Activated T-helper 1 cell treated with anti-CD3 and anti-CD28 coated beads, Interleukin-12 subunit alpha, Interleukin-12 subunit beta, Interleukin-2, Interleukin-4 antibody, amounts not matched to agents 30 ng/mL and 10 ng/mL and 1 ng/mL, durations not matched to agents 14 hours and 24 hours and 36 hours (primary cell): ENCODE results near the gene CCDC187. TPM values are rescaled to one million over a fixed set of nuclear protein-coding genes. Genes with fewer than 3 reads are reported as not detected.

Experiments
- DNase-seq: peaks from one replicate; pipeline ENCODE4 v3.0.0; 2021; ENCODE audit warnings: low spot score
- H3K27ac Mint-ChIP-seq: one replicate; pipeline ENCODE4 v1.8.0; 2021; ENCODE audit warnings: mild to moderate bottlenecking, mixed read lengths
- H3K27me3 Mint-ChIP-seq: one replicate; pipeline ENCODE4 v1.8.0; 2022; ENCODE audit warnings: mild to moderate bottlenecking, moderate library complexity, mixed read lengths; ENCODE audit not compliant: insufficient read depth
- H3K36me3 Mint-ChIP-seq: one replicate; pipeline ENCODE4 v1.8.0; 2021; ENCODE audit warnings: low read depth, mixed read lengths
- H3K4me1 Mint-ChIP-seq: one replicate; pipeline ENCODE4 v1.8.0; 2021; ENCODE audit warnings: low read depth, mixed read lengths
- H3K4me3 Mint-ChIP-seq: one replicate; pipeline ENCODE4 v1.8.0; 2021; ENCODE audit warnings: mild to moderate bottlenecking, moderate library complexity, mixed read lengths
- H3K9me3 Mint-ChIP-seq: one replicate; pipeline ENCODE4 v1.8.0; 2021; ENCODE audit warnings: mixed read lengths
- intact Hi-C: fragments of 100-400 bp; cut with micrococcal nuclease; formaldehyde crosslinking; loops from one replicate; pipeline ENCODE4 v1.15.1; 2024
- total RNA-seq: library from RNA; stranded (reverse); gene quantifications from 2 replicates; pipeline ENCODE4 v1.2.3, GENCODE V29; 2022

CCDC187 gene
- total RNA-seq, 1 donor from 2014 or later: not detected

DNA sequence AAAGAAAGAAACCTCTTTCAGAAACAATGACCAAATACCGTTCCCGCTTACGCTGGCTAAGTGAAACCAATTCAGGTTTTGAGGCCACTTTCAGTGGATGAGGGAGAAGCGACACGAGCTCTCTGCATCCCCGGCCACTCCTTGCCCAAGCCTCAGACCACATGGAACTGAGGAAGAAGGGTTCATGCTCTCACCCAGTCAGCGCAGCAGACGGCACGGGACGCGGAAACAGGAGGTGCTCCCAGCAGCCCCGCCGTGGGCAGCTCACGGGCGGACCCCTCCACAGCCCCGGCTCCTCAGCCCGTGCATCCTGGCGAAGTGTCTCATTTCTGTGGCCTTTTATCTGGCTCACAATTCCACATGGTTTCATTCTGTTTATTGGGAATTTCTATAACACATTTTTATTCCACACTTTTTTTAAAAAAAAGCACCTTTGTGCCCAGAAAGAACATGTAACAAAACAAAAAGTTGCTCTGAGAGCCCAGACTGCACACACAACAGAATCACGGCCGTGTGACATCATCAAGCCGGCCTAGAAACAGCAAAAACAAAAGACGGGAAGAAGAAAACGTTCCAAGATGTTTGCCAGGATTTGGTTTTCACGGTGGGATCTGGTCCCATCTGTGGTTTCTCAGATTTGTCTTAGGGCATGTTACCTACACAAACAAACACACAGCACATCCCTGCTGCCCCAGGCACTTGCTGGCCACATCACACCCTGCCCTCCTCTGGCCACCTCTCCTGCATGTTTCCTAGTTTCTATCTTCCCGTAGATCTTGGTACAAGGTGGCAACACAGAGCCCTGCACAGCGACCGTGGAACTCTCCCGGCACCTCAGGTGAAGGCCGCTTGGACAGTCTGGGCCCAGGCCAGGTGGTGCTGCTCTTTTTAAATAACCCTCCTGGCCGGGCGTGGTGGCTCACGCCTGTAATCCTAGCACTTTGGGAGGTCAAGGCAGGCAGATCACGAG is 74.5 kb downstream of the CCDC187 start:
- Mint-ChIP-seq H3K4me3 (no peak overlapping the region), H3K27ac (no peak overlapping the region), H3K27me3 (no peaks in the 10 kb centered on the region), H3K36me3 (peaks cover 19% of the 10 kb centered on the region), H3K9me3 (no peaks in the 10 kb centered on the region), H3K4me1 (peaks cover 56% of the 10 kb centered on the region)
- intact Hi-C loops: no loop called here
- DNase-seq: no peak

DNA sequence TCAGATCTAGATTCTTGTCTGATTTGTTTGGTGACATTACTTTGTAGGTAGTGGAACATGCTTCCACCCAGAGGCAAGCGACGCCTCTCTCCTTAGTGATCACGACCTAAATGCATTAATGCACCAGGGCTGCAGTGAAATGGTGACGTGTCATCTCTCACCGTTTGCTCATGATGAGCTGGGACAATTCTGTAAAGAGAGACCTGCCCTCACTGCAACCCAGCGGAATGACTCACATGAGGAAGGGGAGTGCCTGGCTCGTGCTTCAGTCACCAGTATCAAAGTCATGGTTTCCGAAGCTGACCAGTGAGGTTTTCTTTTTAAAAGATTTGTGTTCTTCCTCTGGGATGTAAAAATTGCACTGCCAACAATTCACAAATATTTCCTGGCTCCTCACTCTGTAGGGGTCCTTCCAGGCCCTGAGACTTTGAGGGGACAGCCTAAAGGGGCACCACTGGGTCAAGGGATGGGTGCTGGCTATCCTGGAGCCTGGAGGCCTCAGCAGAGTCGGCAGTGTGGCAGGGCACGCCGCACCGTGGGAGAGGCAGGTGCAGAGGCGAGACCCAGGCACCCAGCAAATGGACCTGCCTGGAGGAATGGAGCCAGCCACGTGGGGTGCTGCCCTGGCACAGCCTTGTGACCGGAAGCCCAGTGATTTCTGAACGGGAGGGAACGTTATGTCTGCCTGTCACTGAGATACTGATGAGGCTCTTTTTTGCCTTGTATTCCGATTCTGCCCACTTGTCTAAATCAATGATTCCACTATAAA is 75.6 kb downstream of the CCDC187 start:
- no peak for DNase-seq
- intact Hi-C loops: no loop called here
- H3K4me1 Mint-ChIP-seq: peaks cover 45% of the 10 kb centered on the region
- no peak overlapping the region for H3K4me3 Mint-ChIP-seq
- no peaks in the 10 kb centered on the region for H3K9me3 Mint-ChIP-seq
- H3K36me3 Mint-ChIP-seq: peaks cover 14% of the 10 kb centered on the region
- H3K27ac Mint-ChIP-seq: peak overlapping the region; percentile 6
- H3K27me3 Mint-ChIP-seq: no peaks in the 10 kb centered on the region

DNA sequence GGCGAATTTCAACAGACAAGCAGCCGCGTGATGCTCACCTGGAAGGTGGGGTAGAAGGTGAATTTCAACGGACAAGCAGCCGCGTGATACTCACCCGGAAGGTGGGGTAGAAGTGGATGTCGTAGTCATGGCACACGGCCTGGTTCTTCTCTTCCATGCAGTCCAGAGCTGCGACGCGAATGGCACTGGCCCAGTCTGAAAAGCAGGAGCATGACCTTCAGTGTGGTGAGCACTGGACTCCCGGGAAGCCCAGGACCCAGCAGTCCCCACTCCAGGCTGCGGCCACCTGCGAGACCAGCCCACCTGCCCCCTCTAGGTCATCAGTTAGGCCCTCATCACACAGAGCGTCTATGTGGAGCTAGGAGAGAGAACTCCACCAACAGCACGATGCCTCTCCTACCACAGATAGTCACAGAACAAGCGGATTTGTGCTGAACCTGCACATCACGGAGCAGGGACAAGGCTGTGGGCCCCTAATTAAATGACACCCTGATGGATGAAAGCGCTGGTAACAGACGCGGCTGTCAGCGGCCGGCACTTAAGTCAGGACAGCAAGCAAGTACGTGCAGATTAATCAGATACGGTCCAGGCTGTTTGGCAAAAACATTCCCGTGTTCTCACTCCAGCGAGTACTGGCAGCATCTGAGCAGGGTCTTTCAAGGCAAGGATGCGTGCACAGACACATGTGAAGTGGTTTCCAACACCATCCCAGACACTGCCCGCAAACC is 77.0 kb downstream of the CCDC187 start:
- DNase-seq: no peak
- peaks cover 34% of the 10 kb centered on the region for H3K4me1 Mint-ChIP-seq
- no peak overlapping the region for H3K27ac Mint-ChIP-seq
- H3K9me3 Mint-ChIP-seq: no peaks in the 10 kb centered on the region
- H3K4me3 Mint-ChIP-seq: no peak overlapping the region
- intact Hi-C loops: no loop called here
- H3K27me3 Mint-ChIP-seq: no peaks in the 10 kb centered on the region
- peaks cover 17% of the 10 kb centered on the region for H3K36me3 Mint-ChIP-seq

DNA sequence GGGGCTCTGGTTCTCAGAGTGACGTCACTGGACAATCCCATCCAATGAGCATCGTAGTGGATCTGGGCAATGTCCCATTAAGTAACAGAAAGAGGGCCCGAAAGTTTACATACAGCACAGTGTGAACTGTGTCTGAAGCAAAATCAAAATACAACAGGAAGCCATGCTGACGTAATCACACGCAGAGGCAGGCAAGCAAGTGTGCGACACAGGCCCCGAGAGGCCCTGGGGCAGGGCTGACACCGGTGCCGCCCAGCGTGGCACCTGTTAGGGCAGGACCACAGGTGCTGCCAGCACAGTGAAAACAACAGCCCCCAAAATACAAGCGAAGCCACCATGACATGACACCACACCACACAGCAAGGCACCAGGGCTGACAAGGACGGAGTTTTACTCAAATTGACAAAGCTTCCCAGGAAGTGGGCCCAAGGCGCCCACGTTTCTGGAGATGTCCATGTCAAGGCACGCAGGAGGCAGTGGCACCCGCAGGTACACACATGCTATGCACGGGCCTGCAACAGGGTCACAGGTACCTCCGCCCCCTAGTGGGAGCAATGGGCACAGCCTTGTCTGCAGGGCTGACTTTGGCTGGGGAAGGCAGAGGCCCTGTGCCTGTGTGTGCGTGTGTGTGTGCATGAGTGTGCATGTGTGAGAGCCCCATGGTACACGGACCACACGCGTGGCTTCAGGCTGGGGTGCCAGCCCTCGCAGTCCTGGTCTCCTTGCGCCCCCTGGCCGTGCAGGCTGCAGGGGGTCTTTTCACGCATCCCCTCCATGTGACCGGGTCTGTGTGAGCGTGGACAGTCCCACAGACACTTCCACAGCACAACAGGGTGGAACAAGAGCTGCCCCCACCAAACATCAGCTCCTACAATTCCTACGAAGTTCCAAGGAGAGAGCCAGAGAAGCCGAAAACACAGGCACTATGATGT is 77.9 kb downstream of the CCDC187 start:
- Mint-ChIP-seq H3K36me3 (peaks cover 17% of the 10 kb centered on the region), H3K4me1 (peaks cover 32% of the 10 kb centered on the region), H3K27me3 (no peaks in the 10 kb centered on the region), H3K27ac (no peak overlapping the region), H3K4me3 (no peak overlapping the region), H3K9me3 (no peaks in the 10 kb centered on the region)
- DNase-seq: peak; percentile 55
- intact Hi-C loops: no loop called here

DNA sequence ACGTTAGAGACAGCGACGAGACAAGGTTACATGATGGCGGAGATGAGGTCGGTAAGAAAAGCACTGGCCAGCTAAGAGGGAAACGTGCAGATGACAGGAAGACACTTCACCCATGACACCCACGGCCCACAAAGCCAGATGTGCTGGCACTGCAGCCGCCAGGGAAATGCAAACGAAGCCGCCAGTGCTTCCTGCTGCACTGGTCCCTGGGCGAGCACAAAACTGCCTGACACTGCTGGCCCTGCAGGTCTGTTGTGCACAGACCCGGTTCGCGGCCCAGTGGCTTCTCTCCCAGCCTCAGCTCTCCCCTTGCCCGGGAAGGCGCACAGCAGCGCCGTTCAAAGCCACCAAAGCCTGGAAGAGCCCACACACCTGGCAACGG is 78.5 kb downstream of the CCDC187 start:
- Mint-ChIP-seq H3K27ac (no peak overlapping the region), H3K36me3 (peaks cover 16% of the 10 kb centered on the region), H3K9me3 (no peaks in the 10 kb centered on the region), H3K4me1 (peaks cover 26% of the 10 kb centered on the region), H3K27me3 (no peaks in the 10 kb centered on the region), H3K4me3 (no peak overlapping the region)
- intact Hi-C loops: no loop called here
- no peak for DNase-seq

DNA sequence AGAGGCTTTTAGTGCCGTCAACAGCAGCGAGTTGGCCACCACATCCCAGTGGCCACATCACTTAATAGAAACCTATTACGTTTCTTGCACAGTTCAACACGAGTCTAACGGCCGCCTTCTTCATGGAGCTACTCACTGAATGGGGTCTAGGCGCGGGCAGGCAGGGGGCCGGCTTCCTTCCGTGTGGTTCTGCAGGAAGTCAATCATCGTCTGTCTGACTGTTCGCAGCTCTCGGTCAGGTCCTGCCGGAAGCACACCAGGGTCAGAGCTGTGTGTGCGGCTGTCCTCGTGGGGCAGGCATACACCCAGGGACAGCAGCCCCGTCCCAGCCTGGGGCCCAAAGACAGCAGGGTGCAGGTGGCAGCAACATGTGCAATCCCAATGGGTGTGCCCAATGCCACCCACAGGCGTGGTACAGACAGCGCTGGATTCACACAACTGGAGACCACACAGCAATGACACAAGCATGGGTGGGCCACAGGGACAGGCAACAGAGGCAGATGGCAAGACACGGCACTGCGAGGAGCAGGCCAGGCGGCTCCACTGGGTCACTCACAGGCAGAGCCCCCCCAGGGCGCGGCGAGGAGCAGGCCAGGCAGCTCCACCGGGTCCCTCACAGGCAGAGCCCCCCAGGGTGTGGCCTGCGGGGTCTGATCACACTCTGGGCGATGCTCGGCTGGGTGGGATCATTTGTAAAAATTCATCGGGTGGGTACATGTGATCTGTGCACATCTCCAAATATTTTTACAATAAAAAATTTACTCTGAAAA is 79.8 kb downstream of the CCDC187 start:
- Mint-ChIP-seq H3K9me3 (no peaks in the 10 kb centered on the region), H3K36me3 (peaks cover 16% of the 10 kb centered on the region), H3K27ac (no peak overlapping the region), H3K27me3 (no peaks in the 10 kb centered on the region), H3K4me3 (no peak overlapping the region), H3K4me1 (peaks cover 24% of the 10 kb centered on the region)
- DNase-seq: no peak
- intact Hi-C loops: no loop called here

DNA sequence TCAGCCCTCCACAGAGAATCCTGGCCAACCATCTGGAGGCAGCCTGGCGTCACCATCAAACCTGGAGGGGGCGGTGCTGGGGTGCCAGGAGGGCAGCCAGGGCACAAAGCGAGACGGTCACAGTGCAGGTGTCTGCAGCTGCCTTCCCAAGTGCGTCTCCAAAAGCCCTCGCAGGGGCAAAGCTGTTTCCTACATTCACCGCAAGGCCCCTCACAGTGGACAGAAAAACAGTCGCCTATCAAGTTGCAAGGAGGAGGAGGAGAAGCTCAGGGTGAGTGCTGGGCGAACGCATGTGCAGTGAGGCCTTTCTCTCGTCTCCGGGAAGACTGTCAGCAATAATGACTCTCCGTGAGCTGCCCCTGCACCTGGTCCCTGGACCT is 81.0 kb downstream of the CCDC187 start:
- H3K27me3 Mint-ChIP-seq: no peaks in the 10 kb centered on the region
- H3K27ac Mint-ChIP-seq: no peak overlapping the region
- intact Hi-C loops: no loop called here
- H3K9me3 Mint-ChIP-seq: no peaks in the 10 kb centered on the region
- H3K4me1 Mint-ChIP-seq: peaks cover 14% of the 10 kb centered on the region
- H3K4me3 Mint-ChIP-seq: no peak overlapping the region
- H3K36me3 Mint-ChIP-seq: peaks cover 14% of the 10 kb centered on the region
- no peak for DNase-seq

DNA sequence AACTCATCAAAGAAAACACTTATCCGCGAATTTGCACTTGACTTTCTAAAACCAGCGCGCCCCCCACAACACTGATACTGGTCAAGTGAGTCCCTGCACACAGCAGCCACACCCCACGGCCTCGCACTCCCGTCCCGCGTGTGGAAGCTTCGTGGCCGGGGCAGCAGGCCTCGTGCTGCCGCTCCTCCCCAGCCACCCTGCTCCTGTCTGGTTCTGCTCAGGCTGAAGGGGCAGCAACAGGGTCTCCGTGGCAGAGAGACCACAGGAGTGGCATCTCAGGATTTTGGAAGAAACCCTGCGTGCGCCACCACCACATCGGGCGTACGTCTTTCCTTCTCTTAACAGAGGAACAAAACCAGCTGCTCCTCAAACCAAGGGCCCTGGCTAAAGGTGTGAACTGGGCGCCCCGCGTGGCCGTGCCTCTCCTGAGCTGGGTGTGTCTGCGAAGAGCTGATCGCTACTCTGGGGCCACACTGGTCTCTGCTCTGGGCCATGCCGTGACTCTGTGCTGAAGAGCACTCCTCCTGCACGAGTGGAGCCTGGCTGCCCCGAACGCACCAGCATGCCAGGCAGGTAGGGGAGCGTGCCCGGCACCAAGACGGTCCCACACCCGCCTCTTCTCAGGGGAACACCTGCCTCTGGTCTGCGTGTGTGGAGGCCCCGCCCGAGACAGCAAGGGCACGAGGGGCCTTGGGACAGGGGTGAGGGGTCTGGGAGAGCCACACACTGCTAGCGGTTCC is 81.6 kb downstream of the CCDC187 start:
- H3K4me3 Mint-ChIP-seq: no peak overlapping the region
- intact Hi-C loops: no loop called here
- H3K4me1 Mint-ChIP-seq: peaks cover 13% of the 10 kb centered on the region
- no peaks in the 10 kb centered on the region for H3K9me3 Mint-ChIP-seq
- no peak for DNase-seq
- no peaks in the 10 kb centered on the region for H3K27me3 Mint-ChIP-seq
- H3K36me3 Mint-ChIP-seq: peaks cover 16% of the 10 kb centered on the region
- H3K27ac Mint-ChIP-seq: no peak overlapping the region

DNA sequence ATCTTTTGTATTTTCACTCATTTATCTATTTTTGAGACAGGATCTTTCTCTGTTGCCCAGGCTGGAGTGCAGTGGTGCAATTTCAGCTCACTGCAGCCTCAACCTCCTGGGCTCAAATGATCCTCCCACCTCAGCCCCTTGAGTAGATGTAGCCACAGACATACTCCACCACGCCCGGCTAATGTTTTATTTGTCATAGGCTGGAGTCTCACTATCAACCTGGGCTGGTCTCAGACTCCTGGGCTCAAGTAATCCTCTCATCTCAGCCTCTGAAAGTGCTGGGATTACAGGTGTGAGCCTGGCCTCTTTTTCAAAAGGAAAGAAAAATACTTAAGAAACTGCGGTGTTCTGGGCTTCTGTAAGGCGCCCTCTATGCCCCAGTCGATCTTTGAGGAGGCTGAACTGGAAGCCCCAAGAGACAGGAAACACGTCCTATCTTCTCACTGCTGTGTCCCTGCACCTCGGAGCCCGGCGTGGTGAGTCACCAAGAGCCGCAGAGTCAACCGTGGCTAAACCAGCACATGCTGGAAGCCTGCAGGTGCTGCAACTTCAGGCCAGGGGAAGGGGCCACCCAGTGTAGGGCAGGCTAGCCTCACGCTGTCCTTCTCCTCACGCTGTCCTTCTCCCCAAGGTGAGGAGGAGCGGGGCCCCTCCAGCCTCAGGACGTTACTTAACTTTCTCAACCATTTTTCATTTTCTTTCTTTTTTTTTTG is 83.7 kb downstream of the CCDC187 start:
- no peaks in the 10 kb centered on the region for H3K9me3 Mint-ChIP-seq

DNA sequence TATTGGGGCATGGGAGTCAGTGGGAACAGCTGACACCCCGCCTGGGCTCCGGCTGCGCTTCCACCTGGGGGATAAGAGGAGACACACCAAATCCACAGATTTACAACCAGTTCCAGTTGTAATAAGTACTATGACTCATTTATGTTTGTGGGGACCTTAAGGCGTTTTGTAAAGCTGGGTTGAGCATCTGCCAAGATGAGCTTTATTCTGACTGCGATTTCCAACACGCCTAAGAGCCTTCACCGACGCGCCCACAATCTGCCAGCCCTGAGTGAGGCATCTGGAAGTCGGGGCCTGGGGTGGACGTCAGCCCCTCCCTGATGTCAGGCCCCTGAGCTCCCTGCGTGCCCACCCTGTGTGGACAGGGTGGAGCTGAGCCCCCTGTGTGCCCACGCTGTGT is 84.6 kb downstream of the CCDC187 start:
- Mint-ChIP-seq H3K27me3 (no peaks in the 10 kb centered on the region), H3K36me3 (peaks cover 28% of the 10 kb centered on the region), H3K9me3 (peaks cover 3% of the 10 kb centered on the region), H3K4me1 (peaks cover 7% of the 10 kb centered on the region), H3K4me3 (no peak overlapping the region), H3K27ac (no peak overlapping the region)
- intact Hi-C loops: no loop called here
- DNase-seq: no peak

More for the DNA sequence above, 83.7 kb downstream of the CCDC187 start:
- H3K27me3 Mint-ChIP-seq: no peaks in the 10 kb centered on the region
- peaks cover 11% of the 10 kb centered on the region for H3K4me1 Mint-ChIP-seq
- H3K27ac Mint-ChIP-seq: peak overlapping the region; percentile 16
- peaks cover 22% of the 10 kb centered on the region for H3K36me3 Mint-ChIP-seq
- intact Hi-C loops: no loop called here
- no peak overlapping the region for H3K4me3 Mint-ChIP-seq
- DNase-seq: no peak

DNA sequence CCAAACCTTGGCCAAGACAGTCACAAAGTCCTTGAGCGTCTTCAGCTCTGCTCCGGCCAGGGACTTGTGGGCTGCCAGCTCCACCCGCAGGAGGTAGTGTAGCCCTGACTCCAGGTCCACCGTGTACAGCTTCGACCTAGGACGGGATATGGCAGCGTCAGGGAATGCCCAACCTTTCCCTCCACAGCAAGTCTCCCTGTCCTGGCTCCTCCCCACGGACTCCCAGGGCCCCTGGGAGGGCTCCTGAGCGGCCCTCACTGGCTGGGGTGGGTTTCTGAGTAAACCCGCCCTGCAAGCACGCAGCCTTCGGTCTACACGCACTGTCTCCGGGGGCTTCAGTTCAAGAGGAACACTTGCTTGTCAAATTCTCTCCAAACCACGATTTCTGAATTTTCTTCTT is 85.2 kb downstream of the CCDC187 start:
- no peak for DNase-seq
- Mint-ChIP-seq H3K27ac (no peak overlapping the region), H3K27me3 (no peaks in the 10 kb centered on the region), H3K4me3 (no peak overlapping the region), H3K9me3 (peaks cover 3% of the 10 kb centered on the region), H3K4me1 (peaks cover 7% of the 10 kb centered on the region), H3K36me3 (peaks cover 31% of the 10 kb centered on the region)
- intact Hi-C loops: no loop called here
